Stimulated activated CD4-positive, alpha-beta T cell treated with anti-CD3 and anti-CD28 coated beads, Interleukin-2, amount 100 ng/mL, for 48 hours (primary cell): ENCODE measurements around the gene OBSL1.

Source experiments
- DNase-seq, 2 donors: peaks; one replicate each; pipeline ENCODE4 v3.0.0-alpha.2; 2020

Gene OBSL1

GRCh38 chr2:219511547-219512325 lies 59.6 kb downstream of the OBSL1 start:
- no peak for DNase-seq

- no peak for DNase-seq
Measured at GRCh38 chr2:219510512-219511135, 60.7 kb downstream of the OBSL1 start.

GRCh38 chr2:219509780-219510511 lies 61.4 kb downstream of the OBSL1 start:
- peak; percentile 41 to 55 for DNase-seq

- no peak for DNase-seq
Measured at GRCh38 chr2:219508971-219509779, 62.2 kb downstream of the OBSL1 start.

- no peak for DNase-seq
Measured at GRCh38 chr2:219508444-219508734, 63.0 kb downstream of the OBSL1 start.

GRCh38 chr2:219507581-219508443 lies 63.5 kb downstream of the OBSL1 start:
- no peak for DNase-seq

- DNase-seq = no peak
Measured at GRCh38 chr2:219506802-219507526, 64.4 kb downstream of the OBSL1 start.

GRCh38 chr2:219506153-219506801 lies 65.1 kb downstream of the OBSL1 start:
- DNase-seq = no peak

- DNase-seq = no peak
Measured at GRCh38 chr2:219505585-219505984, 65.8 kb downstream of the OBSL1 start.

GRCh38 chr2:219502618-219503017 lies 68.7 kb downstream of the OBSL1 start:
- no peak for DNase-seq

- DNase-seq = no peak
Measured at GRCh38 chr2:219501849-219502248, 69.5 kb downstream of the OBSL1 start.
